GM12878 (cell line): ENCODE measurements around the gene KLF11. TPM values are rescaled to one million over a fixed set of nuclear protein-coding genes. Genes with fewer than 3 reads are reported as not detected.

Experiments
- ATAC-seq: fragments of 200-7000 bp; cut with Tn5 transposase; 3 replicates; pipeline ENCODE4 v1.9.1; 2020; ENCODE audit warnings: mild to moderate bottlenecking, moderate library complexity
- BruUV-seq: library from RNA; stranded (reverse); fragments of 400-500 nt; replicated peaks from 2 replicates; lab custom pipeline; 2021; lab: Mats Ljungman, UMichigan
- CTCF ChIA-PET: fragments of 300-600 bp; sonication (Branson Sonifier 250); formaldehyde crosslinking; extraction: SDS; loops from one replicate; lab custom pipeline; 2021; ENCODE audit warnings: inconsistent platforms; lab: Yijun Ruan, JAX
- POLR2A ChIA-PET: fragments of 350-600 bp; formaldehyde crosslinking; extraction: SDS; loops from one replicate; lab custom pipeline; 2021; ENCODE audit warnings: inconsistent platforms; lab: Charles Lee
- RAD21 ChIA-PET: fragments of 300-600 bp; sonication (Branson Sonifier 250); formaldehyde crosslinking; loops from one replicate; lab custom pipeline; 2023; ENCODE audit warnings: antibody characterized with exemption; ENCODE audit not compliant: unreplicated experiment; lab: Charles Lee
- SMC1A ChIA-PET: fragments of 300-600 bp; sonication (Branson Sonifier 250); formaldehyde crosslinking; loops from one replicate; lab custom pipeline; 2023; ENCODE audit not compliant: unreplicated experiment, uncharacterized antibody; lab: Charles Lee
- DNase-seq: peaks from one replicate; pipeline ENCODE4 v3.0.0-alpha.2; 2011; ENCODE audit warnings: low read depth, low spot score
- FAIRE-seq: peaks from 3 replicates; lab custom pipeline; 2011; peaks lifted over from hg19 to GRCh38; lab: Jason Lieb, UNC
- H2AFZ ChIP-seq: 2 replicates; pipeline ENCODE4 v1.6.0; 2011; ENCODE audit warnings: low read depth, low read length, control low read depth; ENCODE audit not compliant: control insufficient read depth
- H3K27ac ChIP-seq: 2 replicates; pipeline ENCODE4 v1.5.1; 2011; ENCODE audit warnings: control low read depth; ENCODE audit not compliant: control insufficient read depth, insufficient read depth
- H3K27me3 ChIP-seq, 2 experiments: replicated peaks in 1 of 2; 2 replicates each; pipeline versions ENCODE4 v1.6.0 to v1.6.1; 2011; ENCODE audit warnings: low read length in 1 of 2; ENCODE audit not compliant: control insufficient read depth in 2 of 2, insufficient read depth in 2 of 2
- H3K36me3 ChIP-seq, 2 experiments: 2 replicates each; pipeline ENCODE4 v1.5.1; 2011; ENCODE audit warnings: low read length in 1 of 2; ENCODE audit not compliant: control insufficient read depth in 2 of 2, insufficient read depth in 2 of 2
- H3K4me1 ChIP-seq: 2 replicates; pipeline ENCODE4 v1.6.1; 2011; ENCODE audit warnings: mild to moderate bottlenecking, low read length, moderate library complexity, mixed read lengths; ENCODE audit not compliant: control insufficient read depth, insufficient read depth
- H3K4me2 ChIP-seq: 2 replicates; pipeline ENCODE4 v1.6.0; 2011; ENCODE audit warnings: control low read depth; ENCODE audit not compliant: control insufficient read depth, insufficient read depth
- H3K4me3 ChIP-seq: fragments of 200-600 bp; sonication (generic); 2 replicates; pipeline ENCODE4 v1.5.1; 2016
- H3K79me2 ChIP-seq: 2 replicates; pipeline ENCODE4 v1.6.0; 2011; ENCODE audit warnings: low read length; ENCODE audit not compliant: control insufficient read depth, insufficient read depth
- H3K9ac ChIP-seq: 2 replicates; pipeline ENCODE4 v1.8.0; 2011; ENCODE audit warnings: low read length, control low read depth, mixed read lengths; ENCODE audit not compliant: control insufficient read depth, insufficient read depth
- H3K9me3 ChIP-seq: replicated peaks from 3 replicates; pipeline ENCODE4 v1.5.1; 2011; ENCODE audit warnings: mild to moderate bottlenecking, low read length; ENCODE audit not compliant: control insufficient read depth, insufficient read depth
- H4K20me1 ChIP-seq: 2 replicates; pipeline ENCODE4 v1.6.0; 2011; ENCODE audit not compliant: control insufficient read depth, insufficient read depth
- BHLHE40 ChIP-seq, 2 experiments: fragments of 450-650 bp in 1 of 2; IDR thresholded peaks; 2 replicates each; pipeline ENCODE4 v1.6.1; 2011 to 2017; ENCODE audit warnings: low read depth in 2 of 2, borderline replicate concordance in 1 of 2, improper control_type of control experiment in 1 of 2, low read length in 1 of 2, mild to moderate bottlenecking in 1 of 2
- CEBPB ChIP-seq, 2 experiments: fragments of 150-350 bp in 1 of 2; IDR thresholded peaks; 2 replicates each; pipeline ENCODE4 v1.6.1; 2012 to 2014; ENCODE audit warnings: low read depth in 2 of 2, low read length in 2 of 2, borderline replicate concordance in 1 of 2, inconsistent platforms in 1 of 2
- DPF2 ChIP-seq: fragments of 450-650 bp; IDR thresholded peaks from 2 replicates; pipeline ENCODE4 v1.6.1; 2017; ENCODE audit warnings: mild to moderate bottlenecking
- GATAD2B ChIP-seq: fragments of 450-650 bp; conservative IDR thresholded peaks from 2 replicates; pipeline ENCODE4 v1.6.1; 2017; ENCODE audit warnings: low read depth, mild to moderate bottlenecking, moderate library complexity
- HSF1 ChIP-seq: fragments of 150-350 bp; IDR thresholded peaks from 2 replicates; pipeline ENCODE4 v1.6.1; 2014; ENCODE audit warnings: mild to moderate bottlenecking, low read depth, low read length
- IRF4 ChIP-seq: IDR thresholded peaks from 2 replicates; pipeline ENCODE4 v1.6.1; 2011; ENCODE audit warnings: low read depth, low read length
- JUND ChIP-seq: IDR thresholded peaks from 2 replicates; pipeline ENCODE4 v1.6.1; 2012; ENCODE audit warnings: low read depth, mild to moderate bottlenecking, low read length, improper control_type of control experiment, moderate library complexity
- MLLT1 ChIP-seq: fragments of 450-650 bp; IDR thresholded peaks from 2 replicates; pipeline ENCODE4 v1.6.1; 2016; ENCODE audit warnings: mild to moderate bottlenecking
- PML ChIP-seq: IDR thresholded peaks from 2 replicates; pipeline ENCODE4 v1.6.1; 2012; ENCODE audit warnings: low read length, inconsistent platforms
- RELB ChIP-seq: fragments of 450-650 bp; IDR thresholded peaks from 2 replicates; pipeline ENCODE4 v1.6.1; 2017; ENCODE audit warnings: low read depth, mild to moderate bottlenecking, moderate library complexity
- RFX5 ChIP-seq: IDR thresholded peaks from 2 replicates; pipeline ENCODE4 v1.6.1; 2011; ENCODE audit warnings: low read depth, low read length, improper control_type of control experiment
- SREBF2 ChIP-seq: IDR thresholded peaks from 2 replicates; pipeline ENCODE4 v1.6.1; 2012; ENCODE audit warnings: mild to moderate bottlenecking, low read length
- TCF12 ChIP-seq: IDR thresholded peaks from 2 replicates; pipeline ENCODE4 v1.6.1; 2011; ENCODE audit warnings: low read depth, mild to moderate bottlenecking, low read length
- WRNIP1 ChIP-seq: IDR thresholded peaks from 2 replicates; pipeline ENCODE4 v1.6.1; 2011; ENCODE audit warnings: low read depth, low read length, improper control_type of control experiment, borderline replicate concordance
- ZNF687 ChIP-seq: fragments of 450-650 bp; IDR thresholded peaks from 2 replicates; pipeline ENCODE4 v1.6.1; 2017; ENCODE audit warnings: mild to moderate bottlenecking, moderate library complexity
- WGBS: methylation state at CpG from one replicate; pipeline ENCODE4 v1.1.6; 2016; ENCODE audit warnings: low lambda C conversion rate; ENCODE audit not compliant: insufficient replicate concordance, insufficient coverage; ENCODE audit errors: missing lambda C conversion rate; 5-methylcytosine and 5-hydroxymethylcytosine counted together
- in situ Hi-C: fragments of 300-500 bp; cut with MboI; formaldehyde crosslinking; loops from 9 replicates; pipeline ENCODE4 v1.14.3; 2018; ENCODE audit warnings: mixed read lengths
- intact Hi-C: fragments of 100-400 bp; cut with micrococcal nuclease; formaldehyde crosslinking; loops from one replicate; pipeline ENCODE4 v1.14.2; 2022; ENCODE audit not compliant: unreplicated experiment
- polyA plus RNA-seq, 11 experiments: library from polyadenylated mRNA; depleted of rRNA in 4 of 11; unstranded in 6 of 11; stranded (reverse) in 5 of 11; fragments of >200 nt; fragmentation: Nextera tagmentation in 4 of 11; fragmentation: Illumina TruSeq in 1 of 11; extraction: Ambion mirVana in 4 of 11; extraction: Trizol in 1 of 11; gene quantifications; 1 replicate in 1 of 11; 2 replicates in 10 of 11; pipeline versions ENCODE4 v1.2.1 to v1.2.3, GENCODE V29; 2011 to 2016; ENCODE audit warnings: inconsistent platforms in 2 of 11, missing spikeins in 2 of 11, low read depth in 1 of 11
- total RNA-seq, 4 experiments: library from RNA; depleted of rRNA in 3 of 4; stranded (reverse); fragments of >200 nt in 3 of 4; fragmentation: Illumina TruSeq in 1 of 4; extraction: Trizol in 1 of 4; gene quantifications; 2 replicates each; pipeline versions ENCODE4 v1.2.1 to v1.2.3, GENCODE V29; 2013 to 2021

KLF11 gene
- total and polyA plus RNA-seq, 10 of the 15 experiments (the other 5 are each of a cell fraction or from before 2014, with no cell fraction given): 0.03 to 0.54 (median 0.14) TPM; not detected in 1

GRCh38 chr2:10007921-10008808, 35.2 kb upstream of the KLF11 start:
- Histone ChIP-seq H4K20me1 (no peaks in the 10 kb centered on the region), H3K36me3 (no peaks in the 10 kb centered on the region), H2AFZ (no peak overlapping the region), H3K4me2 (no peak overlapping the region), H3K27ac (no peak overlapping the region), H3K9me3 (no peaks in the 10 kb centered on the region; the same call in 2 of the 3 replicates), H3K27me3 (no peaks in the 10 kb centered on the region), H3K4me1 (no peaks in the 10 kb centered on the region), H3K79me2 (no peaks in the 10 kb centered on the region), H3K9ac (no peak overlapping the region), H3K4me3 (no peak overlapping the region)
- ChIA-PET RAD21 (no interaction called here), CTCF (no interaction called here), SMC1A (no interaction called here), POLR2A (no interaction called here)
- WGBS: 41% methylated on average over 22 of the region's 22 CpGs
- intact Hi-C loops (no loop called here), in situ Hi-C loops (no loop called here)
- no TSS peak for BruUV-seq
- ATAC-seq (no peak), DNase-seq (no peak), FAIRE-seq (no peak)
- no peak for TF ChIP-seq CEBPB (IDR thresholded peaks at IDR 0.05; ENCODE audit: borderline replicate concordance in 1 of 2, low read depth in 2 of 2, low read length in 2 of 2)
- TF ChIP-seq MLLT1: no peak
- TF ChIP-seq DPF2: no peak
- no peak for TF ChIP-seq JUND
- no peak for TF ChIP-seq WRNIP1
- no peak for TF ChIP-seq RELB
- TF ChIP-seq ZNF687: no peak
- TF ChIP-seq BHLHE40 (IDR thresholded peaks at IDR 0.05; ENCODE audit: borderline replicate concordance in 1 of 2, low read depth in 2 of 2, low read length in 1 of 2): no peak
- no peak for TF ChIP-seq HSF1
- no peak for TF ChIP-seq TCF12
- no peak for TF ChIP-seq PML
- no peak for TF ChIP-seq GATAD2B
- no peak for TF ChIP-seq IRF4
- TF ChIP-seq RFX5: no peak
- TF ChIP-seq SREBF2: no peak
